Endothelial cell (in vitro differentiated cells): ENCODE results near the gene BCL2A1. TPM values are rescaled to one million over a fixed set of nuclear protein-coding genes. Genes with fewer than 3 reads are reported as not detected.
"Not testable (repeated sequence)": the region's sequence is repeated elsewhere in the genome, so short reads cannot be mapped to it uniquely, and the experiment has no call there.

Experiments
- DNase-seq: peaks from one replicate; pipeline ENCODE4 v3.0.0; 2021; ENCODE audit warnings: low spot score
- H3K27ac Mint-ChIP-seq: one replicate; pipeline ENCODE4 v1.8.0; 2021; ENCODE audit warnings: mixed read lengths, inconsistent platforms; ENCODE audit not compliant: unreplicated experiment
- H3K27me3 Mint-ChIP-seq: one replicate; pipeline ENCODE4 v1.8.0; 2021; ENCODE audit warnings: mild to moderate bottlenecking, moderate library complexity, mixed read lengths, inconsistent platforms; ENCODE audit not compliant: unreplicated experiment
- H3K36me3 Mint-ChIP-seq: one replicate; pipeline ENCODE4 v1.8.0; 2021; ENCODE audit warnings: mild to moderate bottlenecking, low read depth, mixed read lengths, inconsistent platforms; ENCODE audit not compliant: unreplicated experiment
- H3K4me1 Mint-ChIP-seq: one replicate; pipeline ENCODE4 v1.8.0; 2021; ENCODE audit warnings: mild to moderate bottlenecking, mixed read lengths, inconsistent platforms; ENCODE audit not compliant: unreplicated experiment
- H3K4me3 Mint-ChIP-seq: one replicate; pipeline ENCODE4 v1.8.0; 2021; ENCODE audit warnings: mild to moderate bottlenecking, mixed read lengths, inconsistent platforms; ENCODE audit not compliant: unreplicated experiment
- H3K9me3 Mint-ChIP-seq: one replicate; pipeline ENCODE4 v1.8.0; 2021; ENCODE audit warnings: mixed read lengths, inconsistent platforms; ENCODE audit not compliant: unreplicated experiment
- CTCF ChIP-seq: fragments of 200-600 bp; sonication (generic); IDR thresholded peaks from one replicate; pipeline ENCODE4 v1.5.0; 2021; ENCODE audit warnings: antibody characterized with exemption; ENCODE audit not compliant: unreplicated experiment
- total RNA-seq: library from RNA; stranded (reverse); fragmentation: NEBNext Ultra II Directional; extraction: Animal tissue kit (Norgen Biotek cat#: 25700); gene quantifications from one replicate; pipeline ENCODE4 v1.2.1, GENCODE V29; 2021; ENCODE audit not compliant: unreplicated experiment

The BCL2A1 gene
- total RNA-seq, 1 donor from 2014 or later, result 2.1 TPM

- no peak for TF ChIP-seq CTCF
- Mint-ChIP-seq H3K4me3 (peak overlapping the region; percentile 73), H3K9me3 (peaks cover 26% of the 10 kb centered on the region), H3K4me1 (peaks cover 8% of the 10 kb centered on the region), H3K27me3 (peaks cover 15% of the 10 kb centered on the region), H3K36me3 (peaks cover 81% of the 10 kb centered on the region), H3K27ac (no peak overlapping the region)
- DNase-seq, result no peak
These were observed 51.8 kb downstream of the BCL2A1 start for GRCh38 chr15:79919090-79919748.

- no peak for TF ChIP-seq CTCF
- no peak for DNase-seq
- Mint-ChIP-seq H3K36me3 (peaks cover 87% of the 10 kb centered on the region), H3K4me3 (no peak overlapping the region), H3K27me3 (peaks cover 15% of the 10 kb centered on the region), H3K9me3 (peaks cover 26% of the 10 kb centered on the region), H3K4me1 (peaks cover 5% of the 10 kb centered on the region), H3K27ac (no peak overlapping the region)
These were observed 52.7 kb downstream of the BCL2A1 start for GRCh38 chr15:79918278-79918677.

GRCh38 chr15:79916502-79917132 is 54.4 kb downstream of the BCL2A1 start:
- no peaks in the 10 kb centered on the region for H3K4me1 Mint-ChIP-seq
- no peak for DNase-seq

GRCh38 chr15:79915776-79916501 is 55.1 kb downstream of the BCL2A1 start:
- not testable (repeated sequence) for H3K27me3 Mint-ChIP-seq, H3K27ac Mint-ChIP-seq, DNase-seq, H3K4me1 Mint-ChIP-seq
- peak overlapping the region; percentile 51 for H3K4me3 Mint-ChIP-seq
- peaks cover 20% of the 10 kb centered on the region for H3K9me3 Mint-ChIP-seq
- peaks cover 81% of the 10 kb centered on the region for H3K36me3 Mint-ChIP-seq

More at GRCh38 chr15:79916502-79917132, 54.4 kb downstream of the BCL2A1 start:
- Mint-ChIP-seq H3K36me3 (peaks cover 87% of the 10 kb centered on the region), H3K4me3 (peak overlapping the region; percentile 7), H3K9me3 (peaks cover 25% of the 10 kb centered on the region), H3K27me3 (peaks cover 10% of the 10 kb centered on the region), H3K27ac (no peak overlapping the region)
- TF ChIP-seq CTCF, result no peak

GRCh38 chr15:79914728-79915127 is 56.3 kb downstream of the BCL2A1 start:
- peaks cover 20% of the 10 kb centered on the region for H3K9me3 Mint-ChIP-seq
- no peak overlapping the region for H3K27ac Mint-ChIP-seq
- H3K27me3 Mint-ChIP-seq, result peaks cover 7% of the 10 kb centered on the region
- DNase-seq, result no peak
- TF ChIP-seq CTCF, result no peak
- H3K4me1 Mint-ChIP-seq, result no peaks in the 10 kb centered on the region
- no peak overlapping the region for H3K4me3 Mint-ChIP-seq
- H3K36me3 Mint-ChIP-seq, result peaks cover 82% of the 10 kb centered on the region

Other genes with a start within 250 kb of the BCL2A1 start
- gene MTHFS, start 74.2 kb downstream of the BCL2A1 start, total RNA-seq, result 16.2 TPM
- gene ZFAND6, start 88.5 kb upstream of the BCL2A1 start, total RNA-seq, result 77.3 TPM
- gene FAH, start 181.8 kb upstream of the BCL2A1 start, total RNA-seq, result 6.2 TPM